PC-9 (cell line): ENCODE data around the gene ART4. TPM values are rescaled to one million over a fixed set of nuclear protein-coding genes. Genes with fewer than 3 reads are reported as not detected.
A peak's percentile ranks its signal among the peaks of the same experiment; 100 is the strongest.

ENCODE experiments used
- Bru-seq: library from RNA; stranded (reverse); fragments of 400-500 nt; gene quantifications from one replicate; lab custom pipeline; 2021; lab: Mats Ljungman, UMichigan
- BruChase-seq, 2 experiments: library from RNA; stranded (reverse); fragments of 400-500 nt; gene quantifications; one replicate each; lab custom pipeline; 2021; lab: Mats Ljungman, UMichigan
- BruUV-seq: library from RNA; stranded (reverse); fragments of 400-500 nt; replicated peaks from 2 replicates; lab custom pipeline; 2021; lab: Mats Ljungman, UMichigan
- CTCF ChIA-PET: fragments of 300-600 bp; sonication (Branson Sonifier 250); formaldehyde crosslinking; loops from one replicate; lab custom pipeline; 2022; ENCODE audit warnings: antibody characterized with exemption; lab: Charles Lee
- POLR2A ChIA-PET: fragments of 300-600 bp; sonication (Branson Sonifier 250); formaldehyde crosslinking; loops from one replicate; lab custom pipeline; 2022; ENCODE audit warnings: antibody characterized with exemption; ENCODE audit not compliant: unreplicated experiment; lab: Charles Lee
- DNase-seq, 2 experiments: peaks; one replicate each; pipeline versions ENCODE4 v3.0.0 to v3.0.0-alpha.2; 2015 to 2022; ENCODE audit warnings: mixed read lengths in 1 of 2
- H2AFZ ChIP-seq: fragments of 200-600 bp; sonication (generic); 2 replicates; pipeline ENCODE4 v1.8.1; 2017; ENCODE audit warnings: antibody characterized with exemption
- H3F3A ChIP-seq: fragments of 200-600 bp; sonication (generic); 2 replicates; pipeline ENCODE4 v1.8.1; 2017; ENCODE audit warnings: antibody characterized with exemption, mild to moderate bottlenecking, low read depth; ENCODE audit not compliant: insufficient read depth
- H3K27ac ChIP-seq: fragments of 200-600 bp; sonication (generic); 2 replicates; pipeline ENCODE4 v1.6.1; 2016; ENCODE audit warnings: mixed run types
- H3K27me3 ChIP-seq: fragments of 200-600 bp; sonication (generic); 2 replicates; pipeline ENCODE4 v1.6.1; 2016; ENCODE audit warnings: low read depth, mixed run types; ENCODE audit not compliant: insufficient read depth
- H3K36me3 ChIP-seq: fragments of 200-600 bp; sonication (generic); 2 replicates; pipeline ENCODE4 v1.6.1; 2016; ENCODE audit warnings: low read depth, mixed run types
- H3K4me1 ChIP-seq: fragments of 200-600 bp; sonication (generic); replicated peaks from 2 replicates; pipeline ENCODE4 v1.6.1; 2016; ENCODE audit warnings: mixed run types; ENCODE audit not compliant: insufficient read depth
- H3K4me2 ChIP-seq: fragments of 200-600 bp; sonication (generic); 2 replicates; pipeline ENCODE4 v1.6.1; 2017; ENCODE audit warnings: mixed run types
- H3K4me3 ChIP-seq: fragments of 200-600 bp; sonication (generic); 2 replicates; pipeline ENCODE4 v1.6.1; 2016; ENCODE audit warnings: mixed run types
- H3K79me2 ChIP-seq: fragments of 200-600 bp; sonication (generic); 2 replicates; pipeline ENCODE4 v1.6.1; 2017; ENCODE audit warnings: low read depth, mixed run types
- H3K9me2 ChIP-seq: fragments of 200-600 bp; sonication (generic); 2 replicates; pipeline ENCODE4 v1.8.1; 2017; ENCODE audit warnings: mild to moderate bottlenecking; ENCODE audit not compliant: insufficient read depth
- H3K9me3 ChIP-seq: fragments of 200-600 bp; sonication (generic); 2 replicates; pipeline ENCODE4 v1.8.1; 2016; ENCODE audit warnings: low read depth; ENCODE audit not compliant: insufficient read depth
- H4K20me1 ChIP-seq: fragments of 200-600 bp; sonication (generic); 2 replicates; pipeline ENCODE4 v1.8.1; 2017; ENCODE audit not compliant: insufficient read depth
- EZH2 ChIP-seq: fragments of 200-600 bp; sonication (generic); IDR thresholded peaks from 2 replicates; pipeline ENCODE4 v1.8.0; 2017; ENCODE audit warnings: antibody characterized with exemption, low read depth
- intact Hi-C: fragments of 100-400 bp; cut with micrococcal nuclease; formaldehyde crosslinking; loops from one replicate; pipeline ENCODE4 v1.10.0; 2022; ENCODE audit not compliant: unreplicated experiment
- long read RNA-seq: library from polyadenylated mRNA; stranded (forward); transcript quantifications from one replicate; pipeline ENCODE4 v2.0.0, GENCODE V29; 2022
- total RNA-seq: library from RNA; stranded (reverse); gene quantifications from 2 replicates; pipeline ENCODE4 v1.2.3, GENCODE V29; 2021
- TF ChIP-seq, protein P1 (sequence below): fragments of 200-600 bp; sonication (generic); conservative IDR thresholded peaks from 2 replicates; pipeline ENCODE4 v1.6.1; 2017; ENCODE audit warnings: mixed run types, antibody characterized with exemption, mild to moderate bottlenecking, moderate library complexity

Gene ART4
- total RNA-seq (not detected in 2 replicates), Bru-seq, nascent RNA (percentile 26 among the genes with signal in this experiment), BruChase-seq, experiment 1, labeled RNA remaining after a 2-hour chase (percentile 21 among the genes with signal in this experiment), BruChase-seq, experiment 2, labeled RNA remaining after a 6-hour chase (percentile 15 among the genes with signal in this experiment)
- long read RNA-seq, result 0 reads

DNA sequence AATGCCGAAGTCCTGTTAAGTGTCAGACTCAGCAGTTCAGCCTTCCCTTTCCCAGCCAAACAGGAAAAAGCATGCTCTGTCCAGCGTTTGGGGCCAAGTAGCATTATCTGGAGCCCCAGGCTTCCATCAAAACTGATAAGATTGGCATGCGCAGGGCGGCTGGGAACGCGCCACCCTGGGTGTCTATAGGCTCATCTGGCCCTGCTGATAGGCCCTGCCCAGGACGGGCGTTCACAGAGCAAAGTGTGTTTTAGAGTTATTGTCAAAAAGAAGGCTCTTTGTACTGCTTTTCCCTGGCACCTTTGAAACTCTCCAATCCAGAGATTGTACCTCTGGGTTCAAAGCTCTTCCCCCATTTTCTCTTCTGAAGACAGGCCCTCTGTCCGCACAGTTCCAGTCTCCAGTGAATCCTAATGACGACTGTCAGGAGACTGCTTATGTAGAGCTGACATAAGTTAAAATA is at the start of gene ART4:
Gene ART4 (minus strand): TSS at position 102 of the 463 bp plus-strand sequence. CDS start 413 bp downstream, outside the sequence.
- H3K36me3 ChIP-seq, result no peaks in the 10 kb centered on the region
- no peak within 1 kb of the TSS for H2AFZ ChIP-seq
- peaks cover 6% of the 10 kb centered on the region; the same call in 1 of the 2 replicates for H3K9me3 ChIP-seq
- H3K4me3 ChIP-seq, result no peak within 1 kb of the TSS
- TF ChIP-seq, protein P1, sequence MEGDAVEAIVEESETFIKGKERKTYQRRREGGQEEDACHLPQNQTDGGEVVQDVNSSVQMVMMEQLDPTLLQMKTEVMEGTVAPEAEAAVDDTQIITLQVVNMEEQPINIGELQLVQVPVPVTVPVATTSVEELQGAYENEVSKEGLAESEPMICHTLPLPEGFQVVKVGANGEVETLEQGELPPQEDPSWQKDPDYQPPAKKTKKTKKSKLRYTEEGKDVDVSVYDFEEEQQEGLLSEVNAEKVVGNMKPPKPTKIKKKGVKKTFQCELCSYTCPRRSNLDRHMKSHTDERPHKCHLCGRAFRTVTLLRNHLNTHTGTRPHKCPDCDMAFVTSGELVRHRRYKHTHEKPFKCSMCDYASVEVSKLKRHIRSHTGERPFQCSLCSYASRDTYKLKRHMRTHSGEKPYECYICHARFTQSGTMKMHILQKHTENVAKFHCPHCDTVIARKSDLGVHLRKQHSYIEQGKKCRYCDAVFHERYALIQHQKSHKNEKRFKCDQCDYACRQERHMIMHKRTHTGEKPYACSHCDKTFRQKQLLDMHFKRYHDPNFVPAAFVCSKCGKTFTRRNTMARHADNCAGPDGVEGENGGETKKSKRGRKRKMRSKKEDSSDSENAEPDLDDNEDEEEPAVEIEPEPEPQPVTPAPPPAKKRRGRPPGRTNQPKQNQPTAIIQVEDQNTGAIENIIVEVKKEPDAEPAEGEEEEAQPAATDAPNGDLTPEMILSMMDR, result no peak
- TF ChIP-seq EZH2, result no peak
- H3K9me2 ChIP-seq, result no peaks in the 10 kb centered on the region
- H3F3A ChIP-seq, result 0 out of 2 replicates have a peak, but pooled peaks cover 2% of the 10 kb centered on the region
- H3K27ac ChIP-seq, result 0 out of 2 replicates have a peak within 1 kb of the TSS, but pooled peaks have one; percentile 55
- H3K27me3 ChIP-seq, result no peaks in the 10 kb centered on the region
- no peak for DNase-seq
- no peak within 1 kb of the TSS for H3K4me2 ChIP-seq
- H4K20me1 ChIP-seq, result no peaks in the 10 kb centered on the region
- ChIA-PET CTCF (no interaction called here), POLR2A (no interaction called here)
- intact Hi-C loops, result loop anchor here (10.0 kb wide), 2 partner anchors 311 to 609 kb away; no protein-coding TSS in a partner anchor
- H3K4me1 ChIP-seq, result peaks cover 36% of the 10 kb centered on the region
- no peaks in the 10 kb centered on the region for H3K79me2 ChIP-seq
- BruUV-seq, result no TSS peak

DNA sequence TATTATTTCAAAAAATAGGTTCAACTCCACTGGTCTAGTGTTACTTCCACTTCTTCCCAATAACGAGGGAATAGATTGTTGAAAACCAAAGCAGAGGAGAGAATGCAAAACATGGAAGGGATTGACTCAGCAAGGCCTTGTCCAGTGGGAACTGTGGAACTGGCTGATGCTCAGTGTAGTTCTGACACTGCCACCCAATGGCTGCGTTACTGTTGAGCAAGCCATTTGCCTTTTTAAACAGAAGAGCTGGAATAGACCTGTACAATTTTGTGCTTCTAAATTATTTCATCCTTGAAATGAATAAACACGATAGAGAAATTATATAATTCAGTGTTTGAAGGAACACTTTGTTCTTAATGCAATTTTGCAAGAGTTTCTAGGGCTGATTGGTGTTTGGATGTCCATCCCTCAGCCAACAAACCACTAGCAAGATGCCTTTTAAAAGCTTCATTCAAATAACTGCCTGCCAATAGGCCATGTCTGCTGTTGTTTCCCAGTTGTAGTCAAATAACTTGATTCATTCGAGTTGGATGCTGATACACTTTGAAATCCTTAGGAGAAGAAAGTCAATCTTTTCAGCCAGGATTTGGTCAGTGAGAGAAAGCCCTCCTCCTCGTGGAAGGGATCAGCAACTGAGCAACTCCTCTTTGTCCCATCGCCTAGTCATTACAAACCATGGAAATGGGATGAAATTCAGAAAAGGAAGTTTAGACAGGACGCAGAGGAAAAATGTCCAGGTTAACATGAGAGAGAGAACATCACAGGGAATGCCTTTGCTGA is 49.6 kb upstream of the ART4 start:
- Histone ChIP-seq H3K4me3 (no peak overlapping the region), H3F3A (no peaks in the 10 kb centered on the region), H3K4me1 (0 out of 2 replicates have a peak, but pooled peaks cover 5% of the 10 kb centered on the region), H3K27ac (no peak overlapping the region), H3K36me3 (no peaks in the 10 kb centered on the region), H3K27me3 (no peaks in the 10 kb centered on the region), H4K20me1 (no peaks in the 10 kb centered on the region), H3K9me3 (no peaks in the 10 kb centered on the region; the same call in 1 of the 2 replicates), H3K79me2 (no peaks in the 10 kb centered on the region), H3K9me2 (no peaks in the 10 kb centered on the region), H3K4me2 (no peak overlapping the region), H2AFZ (no peak overlapping the region)
- POLR2A ChIA-PET, result no interaction called here
- CTCF ChIA-PET, result interaction anchor here (0.6 to 0.9 kb wide), 2 partner anchors 103 to 328 kb away, joined by 6 to 8 read pairs; partner anchors contain the start of gene RERG
- DNase-seq, result no peak
- TF ChIP-seq, protein P1, result no peak
- no peak for TF ChIP-seq EZH2
- intact Hi-C loops, result no loop called here
- BruUV-seq, result no TSS peak

DNA sequence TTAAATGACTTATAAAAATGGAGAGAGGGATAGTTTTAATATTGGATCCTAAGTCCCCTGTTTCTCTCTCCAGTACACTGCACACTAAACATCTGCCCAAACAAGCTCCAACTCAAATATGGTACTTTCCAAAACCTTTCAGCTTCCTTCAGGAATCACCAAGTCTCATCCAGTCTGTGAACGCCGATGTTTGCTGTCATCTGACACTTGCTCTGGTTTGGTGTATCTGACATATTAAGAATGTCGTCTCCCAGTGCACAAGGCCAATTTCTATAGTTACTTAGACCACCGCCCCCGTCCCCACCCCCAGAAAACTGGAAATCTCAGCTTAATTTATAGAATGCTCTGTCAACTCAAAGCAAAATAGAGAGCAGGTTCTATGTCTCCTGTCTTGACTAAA is 47.4 kb upstream of the ART4 start:
- CTCF ChIA-PET, result no interaction called here
- TF ChIP-seq, protein P1, result no peak
- no peak for TF ChIP-seq EZH2
- H3K27me3 ChIP-seq, result no peaks in the 10 kb centered on the region
- DNase-seq, result no peak
- H3K4me1 ChIP-seq, result peaks cover 27% of the 10 kb centered on the region
- no peaks in the 10 kb centered on the region for H3K36me3 ChIP-seq
- no peak overlapping the region for H3K27ac ChIP-seq
- H2AFZ ChIP-seq, result no peak overlapping the region
- no peak overlapping the region for H3K4me3 ChIP-seq
- BruUV-seq, result no TSS peak
- intact Hi-C loops, result no loop called here
- H3F3A ChIP-seq, result peaks cover 20% of the 10 kb centered on the region; the same call in 1 of the 2 replicates
- H3K79me2 ChIP-seq, result no peaks in the 10 kb centered on the region
- no peaks in the 10 kb centered on the region for H3K9me2 ChIP-seq
- no peaks in the 10 kb centered on the region; the same call in 1 of the 2 replicates for H3K9me3 ChIP-seq
- no peak overlapping the region for H3K4me2 ChIP-seq
- POLR2A ChIA-PET, result no interaction called here
- H4K20me1 ChIP-seq, result no peaks in the 10 kb centered on the region
